Measurements from ENCODE around the gene AUTS2. TPM values are rescaled to one million over a fixed set of nuclear protein-coding genes. Genes with fewer than 3 reads are reported as not detected.
"Not testable (repeated sequence)": the region's sequence is repeated elsewhere in the genome, so short reads cannot be mapped to it uniquely, and the experiment has no call there.

Gene AUTS2
- total and polyA plus RNA-seq, 10 donors: 6.1 to 54.8 (median 29.1) TPM

DNA sequence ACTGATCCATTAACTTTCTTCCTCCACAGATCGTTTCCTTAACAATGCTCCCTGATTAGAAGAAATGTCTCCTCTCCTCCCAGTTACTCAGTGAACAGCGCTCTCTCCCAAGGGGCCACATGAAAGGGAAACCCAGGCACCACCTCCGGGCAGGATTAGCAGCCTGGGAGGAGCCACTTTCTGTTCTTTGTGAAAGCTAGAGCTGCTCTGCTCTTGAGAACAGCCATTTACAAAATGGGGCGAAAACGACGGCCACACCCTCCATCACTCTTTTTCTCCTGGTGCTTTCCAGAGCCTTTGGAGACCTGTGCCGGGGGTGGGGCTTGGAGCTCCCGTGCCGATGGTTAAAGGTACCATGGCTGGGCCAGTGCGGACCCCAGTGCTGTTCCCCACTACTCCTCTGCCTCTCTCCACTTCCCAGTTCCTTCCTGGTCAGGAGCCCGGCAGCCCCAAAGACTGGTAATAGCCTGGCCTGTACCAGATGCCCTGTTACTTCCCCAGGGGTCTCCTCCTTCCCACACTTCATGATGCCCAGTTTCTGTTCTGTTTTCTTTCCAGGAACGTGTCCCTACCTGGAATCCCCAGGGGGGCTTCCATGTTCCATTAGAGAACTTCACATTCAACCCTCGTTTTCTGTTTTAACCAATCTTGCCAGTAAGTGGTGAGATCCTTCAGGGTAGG, 1130.7 kb downstream of the AUTS2 start:
- Histone ChIP-seq H3K27ac (no peak overlapping the region), H3K9me3 (peaks cover 0 to 7% (median 6%) of the 10 kb centered on the region in 8 donors), H3K36me3 (peaks cover 0 to 2% (median 0%) of the 10 kb centered on the region in 6 donors), H3K4me1 (no peaks in the 10 kb centered on the region), H3K4me3 (no peak overlapping the region), H3K27me3 (replicated peaks in 1 of 7) (no peaks in the 10 kb centered on the region)
- no peak for DNase-seq
- intact Hi-C loops (cut with DNase I; ENCODE audit: low total_unique reads): no loop called here
- TF ChIP-seq POLR2AphosphoS5 (IDR thresholded peaks at IDR 0.05): no peak
- TF ChIP-seq POLR2A (IDR thresholded peaks at IDR 0.05): no peak
- TF ChIP-seq, protein P1, sequence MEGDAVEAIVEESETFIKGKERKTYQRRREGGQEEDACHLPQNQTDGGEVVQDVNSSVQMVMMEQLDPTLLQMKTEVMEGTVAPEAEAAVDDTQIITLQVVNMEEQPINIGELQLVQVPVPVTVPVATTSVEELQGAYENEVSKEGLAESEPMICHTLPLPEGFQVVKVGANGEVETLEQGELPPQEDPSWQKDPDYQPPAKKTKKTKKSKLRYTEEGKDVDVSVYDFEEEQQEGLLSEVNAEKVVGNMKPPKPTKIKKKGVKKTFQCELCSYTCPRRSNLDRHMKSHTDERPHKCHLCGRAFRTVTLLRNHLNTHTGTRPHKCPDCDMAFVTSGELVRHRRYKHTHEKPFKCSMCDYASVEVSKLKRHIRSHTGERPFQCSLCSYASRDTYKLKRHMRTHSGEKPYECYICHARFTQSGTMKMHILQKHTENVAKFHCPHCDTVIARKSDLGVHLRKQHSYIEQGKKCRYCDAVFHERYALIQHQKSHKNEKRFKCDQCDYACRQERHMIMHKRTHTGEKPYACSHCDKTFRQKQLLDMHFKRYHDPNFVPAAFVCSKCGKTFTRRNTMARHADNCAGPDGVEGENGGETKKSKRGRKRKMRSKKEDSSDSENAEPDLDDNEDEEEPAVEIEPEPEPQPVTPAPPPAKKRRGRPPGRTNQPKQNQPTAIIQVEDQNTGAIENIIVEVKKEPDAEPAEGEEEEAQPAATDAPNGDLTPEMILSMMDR (IDR thresholded peaks at IDR 0.05 in 8 of 11, conservative IDR thresholded peaks at IDR 0.05 in 3 of 11): no peak
- 70 to 83% (median 75%) methylated on average over 13 of the region's 13 CpGs for WGBS, 5 donors

DNA sequence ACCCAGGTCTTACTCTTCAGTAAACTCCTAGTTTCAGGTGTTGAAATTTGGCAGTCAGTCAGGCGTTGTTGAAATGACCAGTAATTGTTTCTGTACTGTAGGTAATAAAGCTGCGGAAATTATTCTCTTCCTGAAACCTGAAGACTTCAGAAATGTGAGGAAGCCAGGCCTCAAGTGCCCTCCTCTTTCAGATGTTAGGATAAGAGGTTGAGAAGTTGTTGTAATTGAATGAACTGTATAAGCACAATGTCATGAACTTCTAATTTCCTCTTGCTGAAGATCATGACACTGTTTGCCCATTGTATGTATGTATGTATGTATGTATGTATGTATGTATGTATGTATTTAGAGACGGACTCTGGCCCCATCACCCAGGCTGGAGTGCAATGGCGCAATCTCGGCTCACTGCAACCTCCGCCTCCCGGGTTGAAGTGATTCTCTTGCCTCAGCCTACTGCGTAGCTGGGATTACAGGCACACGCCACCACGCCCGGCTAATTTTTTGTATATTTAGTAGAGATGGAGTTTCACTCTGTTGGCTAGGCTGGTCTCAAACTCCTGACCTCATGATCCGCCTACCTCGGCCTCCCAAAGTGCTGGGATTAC, 1131.4 kb downstream of the AUTS2 start:
- H3K9me3 ChIP-seq; H3K27ac ChIP-seq; H3K4me3 ChIP-seq; H3K27me3 ChIP-seq (replicated peaks in 1 of 7); DNase-seq; intact Hi-C loops (cut with DNase I; ENCODE audit: low total_unique reads); H3K4me1 ChIP-seq; H3K36me3 ChIP-seq: not testable (repeated sequence)
- 89 to 96% (median 90%) methylated on average over 13 of the region's 13 CpGs for WGBS, 5 donors

DNA sequence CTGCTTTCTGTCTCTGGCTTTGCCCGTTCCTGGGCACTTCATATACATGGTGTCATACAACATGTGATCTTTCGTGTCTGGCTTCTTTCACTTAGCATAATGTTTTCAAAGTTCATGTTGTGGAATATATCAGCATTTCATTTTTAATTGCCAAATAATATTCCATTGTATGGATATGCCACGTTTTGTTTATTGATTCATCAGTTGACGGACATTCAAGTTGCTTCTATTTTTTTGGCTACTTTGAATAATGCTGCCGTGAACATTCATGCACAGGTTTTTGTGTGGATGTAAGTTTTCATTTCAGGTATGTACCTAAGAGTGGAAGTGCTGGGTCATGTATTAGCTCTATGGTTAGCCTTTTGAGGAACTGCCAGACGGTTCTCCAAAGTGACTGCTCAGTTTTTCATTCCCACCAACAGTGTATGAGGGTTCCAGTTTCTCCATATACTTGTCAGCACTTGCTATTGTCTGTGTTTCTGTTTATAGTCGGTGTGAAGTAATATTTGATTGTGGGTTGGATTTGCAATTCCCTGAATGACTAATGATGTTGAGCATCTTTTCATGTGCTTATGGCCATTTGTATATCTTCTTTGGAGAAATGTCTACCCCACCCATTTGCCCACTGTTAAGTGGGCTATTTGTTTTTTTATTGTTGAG, 1132.3 kb downstream of the AUTS2 start:
- 77 to 92% (median 88%) methylated on average over 7 of the region's 7 CpGs for WGBS, 5 donors
- no peak for DNase-seq
- no peak for TF ChIP-seq POLR2AphosphoS5 (IDR thresholded peaks at IDR 0.05)
- TF ChIP-seq POLR2A (IDR thresholded peaks at IDR 0.05): no peak
- TF ChIP-seq, protein P1 (IDR thresholded peaks at IDR 0.05 in 8 of 11, conservative IDR thresholded peaks at IDR 0.05 in 3 of 11): no peak
- H3K9me3 ChIP-seq: peaks cover 0 to 7% (median 6%) of the 10 kb centered on the region in 8 donors
- no peaks in the 10 kb centered on the region for H3K4me1 ChIP-seq
- no peaks in the 10 kb centered on the region for H3K27me3 ChIP-seq (replicated peaks in 1 of 7)
- peaks cover 0 to 6% (median 0%) of the 10 kb centered on the region in 6 donors for H3K36me3 ChIP-seq
- no peak overlapping the region for H3K27ac ChIP-seq
- no peak overlapping the region for H3K4me3 ChIP-seq
- intact Hi-C loops (cut with DNase I; ENCODE audit: low total_unique reads): no loop called here

DNA sequence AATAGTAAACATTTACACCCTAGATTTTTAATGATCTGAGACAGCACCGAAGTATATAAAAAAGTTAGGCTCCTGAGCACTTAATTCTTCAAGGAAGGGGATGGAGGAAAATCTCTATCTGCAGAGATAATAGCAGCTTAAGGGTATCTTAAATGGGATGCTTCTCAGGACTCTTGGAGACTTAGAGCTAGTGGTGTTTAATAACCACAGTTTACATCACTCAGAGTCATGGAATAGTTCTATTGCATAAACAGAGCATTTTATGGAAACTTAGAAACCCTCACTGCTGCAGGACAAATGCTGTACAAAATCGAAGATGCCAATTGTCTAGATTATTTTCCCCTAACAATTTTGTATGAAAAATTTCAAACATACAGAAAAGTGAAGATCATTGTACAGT, 1134.8 kb downstream of the AUTS2 start:
- H3K27me3 ChIP-seq (replicated peaks in 1 of 7): no peaks in the 10 kb centered on the region
- no peak for TF ChIP-seq POLR2A (IDR thresholded peaks at IDR 0.05)
- TF ChIP-seq POLR2AphosphoS5 (IDR thresholded peaks at IDR 0.05): no peak
- TF ChIP-seq, protein P1 (IDR thresholded peaks at IDR 0.05 in 8 of 11, conservative IDR thresholded peaks at IDR 0.05 in 3 of 11): no peak
- no peak overlapping the region for H3K27ac ChIP-seq
- intact Hi-C loops (cut with DNase I; ENCODE audit: low total_unique reads): no loop called here
- H3K4me1 ChIP-seq: peaks cover 0 to 16% (median 7%) of the 10 kb centered on the region in 6 donors
- H3K36me3 ChIP-seq: peaks cover 0 to 6% (median 0%) of the 10 kb centered on the region in 6 donors
- H3K9me3 ChIP-seq: peaks cover 0 to 7% (median 6%) of the 10 kb centered on the region in 8 donors
- H3K4me3 ChIP-seq: no peak overlapping the region
- DNase-seq: no peak
- 85 to 96% (median 92%) methylated on average over 2 of the region's 2 CpGs for WGBS, 5 donors

Data from spleen (tissue), 11 donors.